Mammary epithelial cell (primary cell): ENCODE data around the gene TAB2.
"Not testable (repeated sequence)": the region's sequence is repeated elsewhere in the genome, so short reads cannot be mapped to it uniquely, and the experiment has no call there.

ENCODE experiments used
- EZH2 ChIP-seq: IDR thresholded peaks from 2 replicates; pipeline ENCODE4 v1.6.1; 2012; ENCODE audit warnings: low read length, inconsistent platforms, borderline replicate concordance
- TF ChIP-seq, protein P1 (sequence below), 2 donors: IDR thresholded peaks in 1 of 2; conservative IDR thresholded peaks in 1 of 2; 2 replicates each; pipeline ENCODE4 v1.5.1; 2011 to 2012; ENCODE audit warnings: inconsistent platforms in 2 of 2, low read length in 2 of 2, mild to moderate bottlenecking in 2 of 2, control low read depth in 1 of 2, low read depth in 1 of 2; ENCODE audit not compliant: insufficient read depth in 1 of 2; ENCODE audit errors: extremely low read depth in 1 of 2

DNA sequence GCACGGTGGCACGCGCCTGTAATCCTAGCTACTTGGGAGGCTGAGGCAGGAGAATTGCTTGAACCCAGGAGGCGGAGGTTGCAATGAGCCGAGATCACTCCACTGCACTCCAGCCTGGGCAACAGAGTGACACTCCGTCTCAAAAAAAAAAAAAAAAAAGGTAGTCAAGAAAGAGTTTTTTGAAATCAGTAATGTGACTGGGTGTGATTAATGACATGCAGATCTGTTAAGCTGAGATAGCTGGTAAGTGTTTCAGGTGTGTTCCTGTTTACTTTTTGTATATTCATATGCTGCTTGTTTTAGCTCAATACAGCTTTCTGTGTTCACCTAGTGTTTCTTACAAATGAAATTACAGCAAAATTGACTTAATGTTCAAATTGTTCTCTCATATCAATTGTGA lies 31.8 kb downstream of the TAB2 start:
- TF ChIP-seq, protein P1, sequence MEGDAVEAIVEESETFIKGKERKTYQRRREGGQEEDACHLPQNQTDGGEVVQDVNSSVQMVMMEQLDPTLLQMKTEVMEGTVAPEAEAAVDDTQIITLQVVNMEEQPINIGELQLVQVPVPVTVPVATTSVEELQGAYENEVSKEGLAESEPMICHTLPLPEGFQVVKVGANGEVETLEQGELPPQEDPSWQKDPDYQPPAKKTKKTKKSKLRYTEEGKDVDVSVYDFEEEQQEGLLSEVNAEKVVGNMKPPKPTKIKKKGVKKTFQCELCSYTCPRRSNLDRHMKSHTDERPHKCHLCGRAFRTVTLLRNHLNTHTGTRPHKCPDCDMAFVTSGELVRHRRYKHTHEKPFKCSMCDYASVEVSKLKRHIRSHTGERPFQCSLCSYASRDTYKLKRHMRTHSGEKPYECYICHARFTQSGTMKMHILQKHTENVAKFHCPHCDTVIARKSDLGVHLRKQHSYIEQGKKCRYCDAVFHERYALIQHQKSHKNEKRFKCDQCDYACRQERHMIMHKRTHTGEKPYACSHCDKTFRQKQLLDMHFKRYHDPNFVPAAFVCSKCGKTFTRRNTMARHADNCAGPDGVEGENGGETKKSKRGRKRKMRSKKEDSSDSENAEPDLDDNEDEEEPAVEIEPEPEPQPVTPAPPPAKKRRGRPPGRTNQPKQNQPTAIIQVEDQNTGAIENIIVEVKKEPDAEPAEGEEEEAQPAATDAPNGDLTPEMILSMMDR (conservative IDR thresholded peaks at IDR 0.05 in 1 of 2, IDR thresholded peaks at IDR 0.05 in 1 of 2; ENCODE audit: extremely low read depth in 1 of 2, insufficient read depth in 1 of 2, low read depth in 1 of 2, low read length in 2 of 2) = not testable (repeated sequence)
- not testable (repeated sequence) for TF ChIP-seq EZH2
